CD4-positive, alpha-beta T cell treated with Interleukin-17A for 1 hour (primary cell): ENCODE results near the gene GPA33.
"Not testable (repeated sequence)": the region's sequence is repeated elsewhere in the genome, so short reads cannot be mapped to it uniquely, and the experiment has no call there.

Experiments
- DNase-seq: peaks from one replicate; pipeline ENCODE4 v3.0.0-alpha.2; 2020

The GPA33 gene

DNA sequence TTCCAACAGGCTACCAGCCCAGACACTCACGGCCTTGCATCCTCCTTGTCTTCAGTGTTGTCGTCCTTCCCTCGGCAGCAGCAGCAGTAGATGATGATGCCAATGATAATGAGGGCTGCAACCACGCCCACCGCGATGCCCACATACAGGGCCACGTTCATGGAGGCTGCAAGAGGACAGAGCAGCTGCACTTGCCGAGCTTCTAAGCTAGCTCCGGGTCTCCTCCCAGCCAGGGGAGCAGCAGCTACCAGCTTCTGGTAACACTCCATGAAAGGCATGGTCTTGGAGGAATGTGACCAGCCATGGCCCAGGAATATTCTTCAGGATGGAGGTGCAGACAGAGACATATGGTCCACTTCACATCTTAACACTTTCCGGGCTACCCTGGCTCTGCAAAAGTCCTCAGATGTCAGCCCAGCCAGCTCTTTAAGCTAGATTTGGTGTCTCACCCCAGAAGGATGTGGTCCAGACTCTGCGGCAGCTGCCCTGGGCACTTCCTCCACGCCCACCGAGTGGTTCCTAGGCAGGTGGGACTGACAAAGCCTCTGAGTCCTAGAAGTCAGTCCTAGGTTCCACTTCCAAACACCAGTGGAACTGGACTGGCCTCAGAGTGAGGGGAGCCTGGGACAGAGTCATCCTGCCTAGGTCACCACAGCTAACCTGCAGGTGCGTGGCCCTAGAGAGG is 35.1 kb downstream of the GPA33 start:
- DNase-seq: no peak

GRCh38 chr1:167054531-167054930 is 35.6 kb downstream of the GPA33 start:
- no peak for DNase-seq

DNA sequence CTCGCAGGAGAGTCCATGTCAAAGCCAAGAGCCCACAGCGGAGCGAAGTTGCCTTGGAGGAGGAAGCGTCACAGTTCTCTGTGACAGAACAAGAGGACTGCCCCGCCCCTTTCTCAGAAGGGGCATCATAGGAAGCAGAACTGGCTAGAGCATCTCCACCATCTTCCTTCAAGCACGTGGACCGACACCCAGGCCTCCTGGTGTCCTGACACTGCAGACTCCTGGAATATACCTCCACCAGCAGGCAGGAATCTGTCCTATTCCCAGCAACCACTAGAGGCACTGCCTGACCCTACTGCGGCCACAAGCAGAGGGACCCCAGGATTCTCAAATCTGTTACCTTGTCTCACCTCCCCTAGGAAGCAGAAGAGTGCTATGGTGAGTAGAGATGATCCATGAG is 37.8 kb downstream of the GPA33 start:
- DNase-seq: no peak

GRCh38 chr1:167051907-167052306 is 38.3 kb downstream of the GPA33 start:
- no peak for DNase-seq

- DNase-seq: peak; percentile 74
Measured at GRCh38 chr1:167043752-167044488, 46.3 kb downstream of the GPA33 start.

- no peak for DNase-seq
Measured at GRCh38 chr1:167033646-167034045, 56.5 kb downstream of the GPA33 start.

GRCh38 chr1:167029553-167029952 is 60.6 kb downstream of the GPA33 start:
- not testable (repeated sequence) for DNase-seq

DNA sequence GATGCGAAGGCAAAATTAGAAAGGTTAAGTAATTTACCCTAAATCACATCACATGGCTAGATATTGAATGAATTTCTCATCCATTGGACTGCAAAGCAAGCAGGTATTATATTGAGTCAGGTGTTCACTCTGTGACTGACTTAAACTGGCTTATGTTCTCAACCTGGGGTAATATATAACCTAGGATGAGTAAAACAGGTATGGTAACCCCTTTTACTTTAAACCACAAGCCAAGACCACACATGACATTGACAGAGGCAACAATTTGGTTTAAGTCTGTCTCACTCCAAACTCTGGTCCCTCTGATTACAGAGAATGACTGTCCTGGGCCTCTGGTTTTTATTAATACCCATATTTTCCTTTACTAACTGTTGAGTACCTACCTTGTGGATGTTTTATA is 67.8 kb downstream of the GPA33 start:
- no peak for DNase-seq

DNA sequence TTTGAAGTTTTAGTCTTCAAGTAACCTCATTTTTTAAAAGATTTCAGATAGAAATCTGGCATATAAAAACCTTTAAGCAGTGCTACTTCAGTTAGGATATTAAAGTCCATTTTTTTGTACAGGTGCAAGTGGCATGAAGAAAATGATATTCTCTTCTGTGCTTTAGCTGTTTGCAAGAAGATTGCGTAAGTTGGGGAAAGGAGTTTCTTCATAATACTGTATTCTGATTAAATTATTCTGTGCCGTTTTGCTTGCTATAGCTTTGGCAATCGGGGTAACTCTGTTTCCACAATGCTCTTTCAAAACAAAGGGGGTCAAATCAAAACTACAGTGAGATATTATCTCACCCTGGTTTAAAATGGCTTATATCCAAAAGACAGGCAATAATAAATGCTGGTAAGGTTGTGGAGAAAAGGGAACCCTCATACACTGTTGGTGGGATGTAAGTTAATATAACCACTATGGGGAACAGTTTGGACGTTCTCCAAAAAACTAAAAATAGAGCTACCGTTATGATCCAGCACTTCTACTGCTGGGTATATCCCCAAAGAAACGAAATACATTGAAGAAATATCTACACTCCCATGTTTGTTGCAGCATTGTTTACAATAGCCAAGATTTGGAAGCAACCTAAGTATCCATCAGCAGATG is 74.0 kb downstream of the GPA33 start:
- no peak for DNase-seq

DNA sequence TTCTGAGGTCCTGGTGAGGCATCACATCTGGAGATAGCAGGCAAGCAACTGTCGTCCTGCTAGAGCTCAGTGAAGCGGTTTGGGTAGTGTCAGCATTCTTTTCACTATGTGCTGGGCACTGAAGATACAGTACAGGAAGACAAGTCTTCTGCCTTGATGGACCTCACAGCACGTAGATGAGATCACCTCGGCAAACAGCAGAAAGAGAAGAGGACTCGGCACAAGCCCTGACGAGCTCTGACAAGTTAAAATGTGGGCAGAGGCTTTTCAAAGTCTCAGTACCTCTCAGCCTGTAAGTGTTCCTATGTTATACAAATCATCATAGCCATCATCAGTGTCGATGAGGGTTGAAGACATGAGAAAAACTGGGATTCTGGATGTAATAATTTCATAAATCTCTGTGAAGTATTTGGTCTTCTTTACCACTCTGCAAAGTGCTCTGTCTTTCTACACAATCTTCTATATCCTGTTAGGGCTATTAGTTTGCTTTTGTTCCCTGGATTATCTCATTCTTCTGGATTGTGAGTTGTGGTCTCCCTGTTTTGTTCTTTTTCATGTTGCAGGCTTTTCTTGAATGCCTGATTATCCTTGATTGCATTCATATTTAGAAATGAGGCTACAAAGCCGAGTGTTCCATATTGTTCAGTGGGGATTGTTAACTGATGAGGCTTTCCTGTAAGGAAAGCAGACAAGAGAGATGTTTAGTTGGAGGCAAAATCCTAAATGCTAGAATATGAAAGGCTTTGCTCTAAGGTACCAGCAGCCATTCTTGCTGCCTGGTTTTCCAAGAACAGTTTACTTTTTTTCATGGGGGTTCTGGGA is 76.9 kb downstream of the GPA33 start:
- DNase-seq: no peak

DNA sequence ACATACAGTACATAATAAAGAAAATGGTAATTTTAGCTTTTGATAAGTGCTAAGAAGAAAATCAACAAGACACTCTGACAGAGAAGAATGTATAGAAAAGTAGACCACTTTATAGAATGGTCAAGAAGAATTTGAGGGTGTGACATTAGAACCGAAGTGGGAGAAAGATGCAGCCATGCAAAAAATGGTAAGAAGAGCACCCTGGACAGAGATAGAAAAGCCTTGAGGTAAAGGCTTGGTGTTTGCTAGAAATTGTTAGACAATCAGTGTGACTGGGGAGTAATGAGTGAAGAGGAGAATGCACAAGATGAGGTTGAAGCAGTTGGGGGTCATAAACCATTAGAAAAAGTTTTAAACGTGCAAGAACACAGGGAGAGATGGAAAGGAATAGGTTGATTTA is 77.6 kb downstream of the GPA33 start:
- DNase-seq: no peak

- no peak for DNase-seq
Measured at GRCh38 chr1:167011560-167012191, 78.5 kb downstream of the GPA33 start.

DNA sequence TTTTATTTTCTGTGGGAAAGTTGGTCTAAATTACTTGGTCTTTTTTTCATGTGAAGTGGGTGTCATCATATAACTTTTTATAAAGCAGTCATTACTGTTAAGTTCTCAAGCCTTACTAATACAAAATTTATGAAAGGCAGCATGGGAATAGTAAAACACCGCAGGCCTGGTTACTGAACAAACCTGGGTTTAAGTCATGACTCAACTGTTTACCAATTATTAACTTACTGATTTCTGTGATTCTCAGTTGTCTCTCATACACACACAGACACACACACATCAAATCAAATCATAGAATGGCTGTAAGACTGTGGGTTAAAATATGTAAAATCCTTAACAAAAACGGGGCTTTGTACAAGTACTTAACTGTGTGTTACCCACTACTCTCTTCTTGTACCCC is 86.5 kb downstream of the GPA33 start:
- no peak for DNase-seq
